HepG2 (cell line): ENCODE data around the gene STX12. TPM values are rescaled to one million over a fixed set of nuclear protein-coding genes. Genes with fewer than 3 reads are reported as not detected.

Source experiments
- ASH2L ChIP-seq: fragments of 300-600, 200-600 bp; sonication (generic); IDR thresholded peaks from 2 replicates; pipeline ENCODE4 v1.7.0; 2017; ENCODE audit warnings: low read depth, mild to moderate bottlenecking, moderate library complexity, mixed read lengths, low read length; ENCODE audit not compliant: insufficient read length
- ATAD3A ChIP-seq: sonication (generic); formaldehyde crosslinking; IDR thresholded peaks from 2 replicates; pipeline ENCODE4 v1.4.0; 2020; ENCODE audit warnings: missing genetic modification reagents
- CENPBD1 ChIP-seq: sonication (generic); formaldehyde crosslinking; IDR thresholded peaks from 2 replicates; pipeline ENCODE4 v1.8.0; 2022; ENCODE audit warnings: missing genetic modification reagents, low read depth, mild to moderate bottlenecking, borderline replicate concordance
- ELF3 ChIP-seq: IDR thresholded peaks from 2 replicates; pipeline ENCODE4 v1.6.1; 2016; ENCODE audit warnings: missing genetic modification reagents, missing compliant biosample characterization
- EP300 ChIP-seq, 3 experiments: sonication (generic) in 1 of 3; formaldehyde crosslinking in 1 of 3; IDR thresholded peaks; 2 replicates each; pipeline versions ENCODE4 v1.5.1 to v1.6.1; 2011 to 2020; ENCODE audit warnings: low read depth in 2 of 3, low read length in 2 of 3, borderline replicate concordance in 1 of 3, improper control_type of control experiment in 1 of 3, mild to moderate bottlenecking in 1 of 3, missing genetic modification reagents in 1 of 3, moderate library complexity in 1 of 3
- FLYWCH1 ChIP-seq: sonication (generic); formaldehyde crosslinking; IDR thresholded peaks from 2 replicates; pipeline ENCODE4 v1.8.1; 2023; ENCODE audit warnings: mild to moderate bottlenecking, missing genetic modification reagents
- GTF3A ChIP-seq: sonication (generic); formaldehyde crosslinking; conservative IDR thresholded peaks from 2 replicates; pipeline ENCODE4 v1.4.0; 2020; ENCODE audit warnings: mild to moderate bottlenecking, missing genetic modification reagents
- KLF13 ChIP-seq: sonication (generic); formaldehyde crosslinking; IDR thresholded peaks from 2 replicates; pipeline ENCODE4 v1.4.0; 2020; ENCODE audit warnings: mild to moderate bottlenecking, missing genetic modification reagents
- MAFF ChIP-seq: IDR thresholded peaks from 2 replicates; pipeline ENCODE4 v1.6.1; 2011; ENCODE audit warnings: low read depth, low read length, improper control_type of control experiment
- NAIF1 ChIP-seq: sonication (generic); formaldehyde crosslinking; IDR thresholded peaks from 2 replicates; pipeline ENCODE4 v1.5.0; 2020; ENCODE audit warnings: mild to moderate bottlenecking, missing genetic modification reagents, borderline replicate concordance
- NR0B2 ChIP-seq: sonication (generic); formaldehyde crosslinking; IDR thresholded peaks from 2 replicates; pipeline ENCODE4 v1.4.0; 2020; ENCODE audit warnings: mild to moderate bottlenecking, missing genetic modification reagents
- RFX3 ChIP-seq: IDR thresholded peaks from 2 replicates; pipeline ENCODE4 v1.6.1; 2016; ENCODE audit warnings: missing biosample characterization, missing genetic modification reagents
- ZNF18 ChIP-seq: sonication (generic); formaldehyde crosslinking; IDR thresholded peaks from 2 replicates; pipeline ENCODE4 v1.8.0; 2022; ENCODE audit warnings: mild to moderate bottlenecking, missing genetic modification reagents; ENCODE audit not compliant: insufficient replicate concordance
- ZNF230 ChIP-seq: sonication (generic); formaldehyde crosslinking; IDR thresholded peaks from 2 replicates; pipeline ENCODE4 v1.4.0; 2020; ENCODE audit warnings: mild to moderate bottlenecking, missing genetic modification reagents
- ZNF331 ChIP-seq: sonication (generic); formaldehyde crosslinking; IDR thresholded peaks from 2 replicates; pipeline ENCODE4 v1.4.0; 2020; ENCODE audit warnings: missing genetic modification reagents
- ZNF468 ChIP-seq: sonication (generic); formaldehyde crosslinking; IDR thresholded peaks from 2 replicates; pipeline ENCODE4 v1.8.0; 2022; ENCODE audit warnings: mild to moderate bottlenecking, moderate library complexity, missing genetic modification reagents
- ZNF780A ChIP-seq: sonication (generic); formaldehyde crosslinking; IDR thresholded peaks from 2 replicates; pipeline ENCODE4 v1.8.0; 2022; ENCODE audit warnings: mild to moderate bottlenecking, missing genetic modification reagents, moderate library complexity
- polyA plus RNA-seq, 8 experiments: library from polyadenylated mRNA; depleted of rRNA in 3 of 8; stranded (reverse) in 7 of 8; unstranded in 1 of 8; fragments of >200 nt; fragmentation: Illumina TruSeq in 4 of 8; extraction: Trizol in 4 of 8; gene quantifications; 2 replicates each; pipeline versions ENCODE4 v1.2.1 to v1.2.3, GENCODE V29; 2011 to 2016; ENCODE audit warnings: low read depth in 4 of 8, missing spikeins in 1 of 8, mixed read lengths in 1 of 8; ENCODE audit not compliant: insufficient read depth in 1 of 8
- total RNA-seq, 5 experiments: library from RNA; depleted of rRNA; stranded (reverse); fragments of >200 nt; fragmentation: Illumina TruSeq; extraction: Trizol; gene quantifications; 2 replicates each; pipeline ENCODE4 v1.2.3, GENCODE V29; 2016; ENCODE audit warnings: low read depth in 1 of 5
- TF ChIP-seq, protein P1 (sequence below): sonication (generic); formaldehyde crosslinking; IDR thresholded peaks from 2 replicates; pipeline ENCODE4 v1.5.1; 2020; ENCODE audit warnings: mild to moderate bottlenecking, missing genetic modification reagents, borderline replicate concordance

STX12 gene
- total and polyA plus RNA-seq, 2 of the 13 experiments (the other 11 are each of a cell fraction or from before 2014, with no cell fraction given) = 9.0 to 19.7 TPM

DNA sequence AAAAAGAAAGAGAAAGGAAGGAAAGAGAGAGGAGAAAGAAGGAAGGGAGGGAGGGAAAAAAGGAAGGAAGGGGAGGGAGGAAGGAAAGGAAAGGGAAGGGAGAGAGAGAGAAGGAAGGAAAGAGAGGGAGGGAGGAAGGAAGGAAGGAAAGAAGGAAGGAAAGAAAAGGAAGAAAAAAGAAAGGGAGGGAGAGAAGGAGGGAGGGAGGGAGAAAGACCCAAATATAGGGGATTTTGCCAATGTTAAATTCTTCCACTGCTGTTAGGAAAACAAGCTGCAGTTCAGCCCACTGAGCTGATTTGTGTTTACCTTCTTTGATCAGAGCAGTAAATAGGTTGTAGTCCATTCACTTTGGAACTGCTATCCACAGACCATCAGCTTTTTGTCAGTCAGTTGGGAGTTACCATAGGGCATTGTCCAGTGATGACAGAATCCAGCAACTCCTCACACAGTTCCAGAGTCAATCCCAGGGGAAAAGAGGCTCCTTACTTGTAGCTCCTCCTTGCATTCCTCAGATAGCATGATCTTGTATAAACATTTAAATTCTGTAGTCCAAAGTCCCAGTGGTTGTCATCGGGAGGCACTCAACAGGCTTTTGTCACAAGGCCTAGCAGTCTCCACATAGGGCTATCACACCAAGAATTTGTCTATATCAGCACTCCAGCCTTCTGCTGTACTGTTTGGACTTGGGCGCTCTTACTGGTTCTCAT is 44.1 kb downstream of the STX12 start (continued):
- TF ChIP-seq CENPBD1 (CRISPR knock-in tag) (no peak), RFX3 (CRISPR knock-in tag) (no peak), ZNF230 (0 out of 2 replicates have a peak, but pooled peaks have one; percentile 30), ZNF468 (CRISPR knock-in tag) (no peak), FLYWCH1 (no peak), NAIF1 (no peak), GTF3A (CRISPR knock-in tag) (no peak), ASH2L (peak; percentile 68), ELF3 (peak; percentile 11), ATAD3A (CRISPR knock-in tag) (no peak), ZNF331 (CRISPR knock-in tag) (peak; percentile 44; the same call in 1 of the 2 replicates), MAFF (peak; percentile 85), ZNF18 (CRISPR knock-in tag) (no peak), NR0B2 (CRISPR knock-in tag) (no peak), KLF13 (CRISPR knock-in tag) (no peak), EP300 (IDR thresholded peaks at IDR 0.05; ENCODE audit: low read depth in 2 of 2, low read length in 2 of 2) (peak in 1 of 2 experiments; percentile 54; a peak in 2 of 4 replicates), EP300 (CRISPR knock-in tag; IDR thresholded peaks at IDR 0.05; ENCODE audit: borderline replicate concordance) (no peak; the same call in 1 of the 2 replicates), ZNF780A (CRISPR knock-in tag) (no peak)
- TF ChIP-seq, protein P1, sequence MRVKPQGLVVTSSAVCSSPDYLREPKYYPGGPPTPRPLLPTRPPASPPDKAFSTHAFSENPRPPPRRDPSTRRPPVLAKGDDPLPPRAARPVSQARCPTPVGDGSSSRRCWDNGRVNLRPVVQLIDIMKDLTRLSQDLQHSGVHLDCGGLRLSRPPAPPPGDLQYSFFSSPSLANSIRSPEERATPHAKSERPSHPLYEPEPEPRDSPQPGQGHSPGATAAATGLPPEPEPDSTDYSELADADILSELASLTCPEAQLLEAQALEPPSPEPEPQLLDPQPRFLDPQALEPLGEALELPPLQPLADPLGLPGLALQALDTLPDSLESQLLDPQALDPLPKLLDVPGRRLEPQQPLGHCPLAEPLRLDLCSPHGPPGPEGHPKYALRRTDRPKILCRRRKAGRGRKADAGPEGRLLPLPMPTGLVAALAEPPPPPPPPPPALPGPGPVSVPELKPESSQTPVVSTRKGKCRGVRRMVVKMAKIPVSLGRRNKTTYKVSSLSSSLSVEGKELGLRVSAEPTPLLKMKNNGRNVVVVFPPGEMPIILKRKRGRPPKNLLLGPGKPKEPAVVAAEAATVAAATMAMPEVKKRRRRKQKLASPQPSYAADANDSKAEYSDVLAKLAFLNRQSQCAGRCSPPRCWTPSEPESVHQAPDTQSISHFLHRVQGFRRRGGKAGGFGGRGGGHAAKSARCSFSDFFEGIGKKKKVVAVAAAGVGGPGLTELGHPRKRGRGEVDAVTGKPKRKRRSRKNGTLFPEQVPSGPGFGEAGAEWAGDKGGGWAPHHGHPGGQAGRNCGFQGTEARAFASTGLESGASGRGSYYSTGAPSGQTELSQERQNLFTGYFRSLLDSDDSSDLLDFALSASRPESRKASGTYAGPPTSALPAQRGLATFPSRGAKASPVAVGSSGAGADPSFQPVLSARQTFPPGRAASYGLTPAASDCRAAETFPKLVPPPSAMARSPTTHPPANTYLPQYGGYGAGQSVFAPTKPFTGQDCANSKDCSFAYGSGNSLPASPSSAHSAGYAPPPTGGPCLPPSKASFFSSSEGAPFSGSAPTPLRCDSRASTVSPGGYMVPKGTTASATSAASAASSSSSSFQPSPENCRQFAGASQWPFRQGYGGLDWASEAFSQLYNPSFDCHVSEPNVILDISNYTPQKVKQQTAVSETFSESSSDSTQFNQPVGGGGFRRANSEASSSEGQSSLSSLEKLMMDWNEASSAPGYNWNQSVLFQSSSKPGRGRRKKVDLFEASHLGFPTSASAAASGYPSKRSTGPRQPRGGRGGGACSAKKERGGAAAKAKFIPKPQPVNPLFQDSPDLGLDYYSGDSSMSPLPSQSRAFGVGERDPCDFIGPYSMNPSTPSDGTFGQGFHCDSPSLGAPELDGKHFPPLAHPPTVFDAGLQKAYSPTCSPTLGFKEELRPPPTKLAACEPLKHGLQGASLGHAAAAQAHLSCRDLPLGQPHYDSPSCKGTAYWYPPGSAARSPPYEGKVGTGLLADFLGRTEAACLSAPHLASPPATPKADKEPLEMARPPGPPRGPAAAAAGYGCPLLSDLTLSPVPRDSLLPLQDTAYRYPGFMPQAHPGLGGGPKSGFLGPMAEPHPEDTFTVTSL (CRISPR knock-in tag) = 0 out of 2 replicates have a peak, but pooled peaks have one; percentile 54
